RWPE1 (cell line): ENCODE results near the gene DEFB132.

Experiments
- CTCF ChIA-PET: fragments of 350-600 bp; sonication (Branson Sonifier 250); formaldehyde crosslinking; extraction: SDS; loops from one replicate; lab custom pipeline; 2021; lab: Yijun Ruan, JAX
- POLR2A ChIA-PET: fragments of 400-600 bp; formaldehyde crosslinking; extraction: SDS; loops from one replicate; lab custom pipeline; 2020; ENCODE audit warnings: antibody characterized with exemption; ENCODE audit not compliant: low non-redundant PET; lab: Yijun Ruan, JAX
- DNase-seq: peaks from one replicate; pipeline ENCODE4 v3.0.0; 2012; ENCODE audit warnings: low spot score
- H3K27ac ChIP-seq: fragments of 450-650 bp; 2 replicates; pipeline ENCODE4 v1.5.1; 2017
- TF ChIP-seq, protein P1 (sequence below): fragments of 450-650 bp; conservative IDR thresholded peaks from 2 replicates; pipeline ENCODE4 v1.5.1; 2017; ENCODE audit warnings: low read depth, mild to moderate bottlenecking

DEFB132 gene

DNA sequence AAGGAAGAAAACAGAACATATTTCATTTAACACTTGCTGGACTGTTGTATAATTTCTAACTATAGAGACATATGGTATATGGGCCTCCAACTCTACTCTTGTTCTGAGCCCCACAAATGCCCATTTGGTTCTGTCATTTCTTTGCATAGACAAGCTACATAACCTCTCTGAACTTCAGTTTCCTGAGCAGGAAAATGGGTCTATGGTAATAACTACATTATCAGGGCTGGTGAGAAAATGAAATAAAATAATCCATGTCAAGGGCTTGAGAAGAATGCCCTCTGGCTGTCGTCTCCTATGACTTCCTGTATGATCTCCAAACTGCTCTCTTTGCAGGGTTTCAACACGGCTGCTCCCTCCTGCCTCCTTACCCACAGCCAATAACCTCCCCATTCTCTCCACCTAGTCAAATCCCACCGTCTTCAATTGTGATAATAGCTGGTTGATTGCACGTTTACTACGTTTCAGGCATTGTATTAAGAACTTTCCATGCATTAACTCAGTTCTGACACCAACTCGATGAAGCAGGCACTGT lies 51.8 kb downstream of the DEFB132 start:
- no peak for DNase-seq
- ChIA-PET POLR2A (interaction anchor here (0.6 kb wide), 1 partner anchor 20 kb away, joined by 3 read pairs; no protein-coding TSS in a partner anchor), CTCF (interaction anchor here (1.0 kb wide), 1 partner anchor 10 kb away, joined by 3 read pairs; no protein-coding TSS in a partner anchor)
- TF ChIP-seq, protein P1, sequence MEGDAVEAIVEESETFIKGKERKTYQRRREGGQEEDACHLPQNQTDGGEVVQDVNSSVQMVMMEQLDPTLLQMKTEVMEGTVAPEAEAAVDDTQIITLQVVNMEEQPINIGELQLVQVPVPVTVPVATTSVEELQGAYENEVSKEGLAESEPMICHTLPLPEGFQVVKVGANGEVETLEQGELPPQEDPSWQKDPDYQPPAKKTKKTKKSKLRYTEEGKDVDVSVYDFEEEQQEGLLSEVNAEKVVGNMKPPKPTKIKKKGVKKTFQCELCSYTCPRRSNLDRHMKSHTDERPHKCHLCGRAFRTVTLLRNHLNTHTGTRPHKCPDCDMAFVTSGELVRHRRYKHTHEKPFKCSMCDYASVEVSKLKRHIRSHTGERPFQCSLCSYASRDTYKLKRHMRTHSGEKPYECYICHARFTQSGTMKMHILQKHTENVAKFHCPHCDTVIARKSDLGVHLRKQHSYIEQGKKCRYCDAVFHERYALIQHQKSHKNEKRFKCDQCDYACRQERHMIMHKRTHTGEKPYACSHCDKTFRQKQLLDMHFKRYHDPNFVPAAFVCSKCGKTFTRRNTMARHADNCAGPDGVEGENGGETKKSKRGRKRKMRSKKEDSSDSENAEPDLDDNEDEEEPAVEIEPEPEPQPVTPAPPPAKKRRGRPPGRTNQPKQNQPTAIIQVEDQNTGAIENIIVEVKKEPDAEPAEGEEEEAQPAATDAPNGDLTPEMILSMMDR, result no peak
- H3K27ac ChIP-seq, result peak overlapping the region; percentile 97

DNA sequence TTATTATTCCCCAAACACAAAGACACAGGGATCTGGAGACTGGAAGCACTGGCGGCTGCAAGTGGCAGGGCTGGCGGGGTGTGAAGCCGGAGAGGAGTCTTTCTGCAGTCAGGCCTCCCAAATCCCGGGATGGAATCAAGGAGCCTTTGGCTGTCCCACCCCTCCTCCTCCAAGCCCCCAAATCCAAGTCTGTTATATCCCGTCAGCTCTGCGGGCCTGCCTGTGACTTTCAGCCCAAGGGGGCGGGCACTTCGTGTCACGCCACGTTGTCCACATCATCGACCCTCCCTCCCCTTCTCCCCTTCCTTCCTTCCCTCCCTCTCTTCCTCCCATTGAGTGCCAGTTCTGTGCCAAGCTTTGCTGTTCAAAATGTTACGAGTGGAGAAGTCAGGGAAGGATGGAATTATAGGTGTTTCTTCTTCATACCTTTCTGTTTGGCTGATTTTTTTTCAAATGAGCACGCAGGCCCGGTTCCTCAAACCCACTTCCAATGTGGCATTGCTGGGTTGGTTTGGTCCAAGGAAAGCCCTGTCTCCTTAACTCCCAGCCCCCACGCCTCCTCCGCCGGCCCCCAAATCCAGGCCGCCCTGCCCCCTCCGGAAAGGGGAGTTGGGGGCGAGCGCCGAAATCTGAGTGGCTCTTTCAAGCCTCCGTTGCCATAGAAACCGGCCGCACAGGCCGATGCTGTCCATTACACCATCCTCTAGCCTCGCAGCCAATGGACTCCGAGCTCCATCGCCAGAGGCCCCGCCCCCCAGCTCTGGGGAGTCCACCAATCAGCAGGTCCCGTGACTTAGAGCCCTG lies 52.5 kb downstream of the DEFB132 start:
- H3K27ac ChIP-seq, result peak overlapping the region; percentile 97
- DNase-seq, result peak; percentile 95
- ChIA-PET CTCF (no interaction called here), POLR2A (no interaction called here)
- TF ChIP-seq, protein P1, result no peak

DNA sequence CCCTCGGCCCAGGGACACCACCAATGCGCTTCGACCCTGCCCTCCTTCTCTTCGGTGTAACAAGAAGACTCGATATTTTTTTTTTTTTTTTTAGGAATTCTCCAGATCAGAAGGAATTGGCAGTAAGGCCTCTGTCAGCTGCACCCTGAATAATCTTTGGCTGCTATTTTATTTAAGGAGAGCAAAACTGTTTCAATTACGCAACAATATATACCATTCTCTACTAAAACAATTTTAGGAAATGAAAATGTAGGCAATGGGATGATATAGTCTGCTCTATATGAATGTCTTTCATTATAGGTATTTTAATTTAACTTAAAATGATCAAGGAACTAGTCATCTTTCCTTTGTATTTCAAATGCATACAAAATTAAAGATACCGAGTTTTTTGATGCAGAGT lies 53.1 kb downstream of the DEFB132 start:
- ChIA-PET POLR2A (no interaction called here), CTCF (no interaction called here)
- TF ChIP-seq, protein P1, result no peak
- peak overlapping the region; percentile 97 for H3K27ac ChIP-seq
- no peak for DNase-seq
